Esophagus muscularis mucosa (tissue), 3 donors: ENCODE data around the gene TSPAN19.

ENCODE experiments used
- CTCF ChIP-seq, 3 experiments: fragments of 200-600 bp in 2 of 3; fragments of 450-650 bp in 1 of 3; sonication (generic) in 2 of 3; IDR thresholded peaks; one replicate each; pipeline ENCODE4 v1.5.1; 2017 to 2019; ENCODE audit warnings: antibody characterized with exemption in 3 of 3, mild to moderate bottlenecking in 2 of 3, moderate library complexity in 1 of 3
- POLR2A ChIP-seq: fragments of 450-650 bp; IDR thresholded peaks from one replicate; pipeline ENCODE4 v1.6.1; 2017; ENCODE audit warnings: antibody characterized with exemption, moderate library complexity, mild to moderate bottlenecking, low read depth
- POLR2AphosphoS5 ChIP-seq, 2 donors: sonication (generic); formaldehyde crosslinking; IDR thresholded peaks; one replicate each; pipeline ENCODE4 v1.6.1; 2017; ENCODE audit warnings: antibody characterized with exemption in 2 of 2

GRCh38 chr12:84998341-84998740 is 37.7 kb downstream of the TSPAN19 start:
- TF ChIP-seq POLR2A (no peak), CTCF (IDR thresholded peaks at IDR 0.05) (no peak), POLR2AphosphoS5 (IDR thresholded peaks at IDR 0.05) (no peak)
